ENCODE measurements around the gene EIF6. TPM values are rescaled to one million over a fixed set of nuclear protein-coding genes. Genes with fewer than 3 reads are reported as not detected.

Gene EIF6
- total RNA-seq, 1 donor from 2014 or later, result 72.6 TPM

GRCh38 chr20:35300469-35301262 lies 16.1 kb upstream of the EIF6 start:
- Histone ChIP-seq H3K36me3 (peaks cover 1% of the 10 kb centered on the region), H3K9me3 (no peaks in the 10 kb centered on the region), H3K4me3 (no peak overlapping the region), H3K27me3 (ENCODE audit: low read depth) (peaks cover 8% of the 10 kb centered on the region), H3K27ac (no peak overlapping the region), H3K4me1 (peaks cover 6% of the 10 kb centered on the region)
- no peak for ATAC-seq
- no peak for DNase-seq
- TF ChIP-seq CTCF (IDR thresholded peaks at IDR 0.05), result no peak
- intact Hi-C loops (cut with DNase I), result no loop called here

- DNase-seq, result no peak
- peaks cover 6% of the 10 kb centered on the region for H3K4me1 ChIP-seq
- no peak overlapping the region for H3K27ac ChIP-seq
- intact Hi-C loops (cut with DNase I), result no loop called here
- H3K4me3 ChIP-seq, result no peak overlapping the region
- no peak for ATAC-seq
- H3K27me3 ChIP-seq (ENCODE audit: low read depth), result peaks cover 16% of the 10 kb centered on the region
- no peaks in the 10 kb centered on the region for H3K9me3 ChIP-seq
- no peaks in the 10 kb centered on the region for H3K36me3 ChIP-seq
- no peak for TF ChIP-seq CTCF (IDR thresholded peaks at IDR 0.05)
Measured at GRCh38 chr20:35299780-35300179, 15.2 kb upstream of the EIF6 start.

- no peak overlapping the region for H3K4me3 ChIP-seq
Measured at GRCh38 chr20:35298264-35298663, 13.7 kb upstream of the EIF6 start.

GRCh38 chr20:35297740-35298139 lies 13.2 kb upstream of the EIF6 start:
- Histone ChIP-seq H3K27ac (no peak overlapping the region), H3K4me3 (no peak overlapping the region), H3K9me3 (no peaks in the 10 kb centered on the region), H3K4me1 (no peaks in the 10 kb centered on the region), H3K36me3 (no peaks in the 10 kb centered on the region), H3K27me3 (ENCODE audit: low read depth) (peaks cover 29% of the 10 kb centered on the region)
- intact Hi-C loops (cut with DNase I), result no loop called here
- no peak for TF ChIP-seq CTCF (IDR thresholded peaks at IDR 0.05)
- DNase-seq (no peak), ATAC-seq (no peak)

More at GRCh38 chr20:35298264-35298663, 13.7 kb upstream of the EIF6 start:
- Histone ChIP-seq H3K27ac (no peak overlapping the region), H3K36me3 (no peaks in the 10 kb centered on the region), H3K27me3 (ENCODE audit: low read depth) (peaks cover 24% of the 10 kb centered on the region), H3K4me1 (no peaks in the 10 kb centered on the region), H3K9me3 (no peaks in the 10 kb centered on the region)
- intact Hi-C loops (cut with DNase I), result no loop called here
- ATAC-seq, result no peak
- no peak for TF ChIP-seq CTCF (IDR thresholded peaks at IDR 0.05)
- no peak for DNase-seq

- Histone ChIP-seq H3K36me3 (no peaks in the 10 kb centered on the region), H3K27me3 (ENCODE audit: low read depth) (peaks cover 29% of the 10 kb centered on the region), H3K9me3 (no peaks in the 10 kb centered on the region), H3K27ac (no peak overlapping the region), H3K4me3 (no peak overlapping the region), H3K4me1 (no peaks in the 10 kb centered on the region)
- intact Hi-C loops (cut with DNase I), result no loop called here
- no peak for ATAC-seq
- DNase-seq, result no peak
- no peak for TF ChIP-seq CTCF (IDR thresholded peaks at IDR 0.05)
Measured at GRCh38 chr20:35297155-35297554, 12.6 kb upstream of the EIF6 start.

Measured in lower lobe of right lung (tissue), 2 donors.